Measurements from ENCODE around the gene FGF7.
"Not testable (repeated sequence)": the region's sequence is repeated elsewhere in the genome, so short reads cannot be mapped to it uniquely, and the experiment has no call there.

FGF7 gene

GRCh38 chr15:49439678-49440395 lies 16.8 kb downstream of the FGF7 start:
- no peak for DNase-seq

GRCh38 chr15:49441356-49441755 lies 18.3 kb downstream of the FGF7 start:
- DNase-seq = no peak

- DNase-seq = no peak
Observed at GRCh38 chr15:49441816-49442215, 18.8 kb downstream of the FGF7 start.

GRCh38 chr15:49452595-49452994 lies 29.6 kb downstream of the FGF7 start:
- DNase-seq = no peak

GRCh38 chr15:49456166-49456565 lies 33.1 kb downstream of the FGF7 start:
- no peak for DNase-seq

- DNase-seq = no peak
Observed at GRCh38 chr15:49458145-49458544, 35.1 kb downstream of the FGF7 start.

- DNase-seq = no peak
Observed at GRCh38 chr15:49460411-49460941, 37.4 kb downstream of the FGF7 start.

- no peak for DNase-seq
Observed at GRCh38 chr15:49462232-49462844, 39.3 kb downstream of the FGF7 start.

GRCh38 chr15:49464522-49464921 lies 41.5 kb downstream of the FGF7 start:
- DNase-seq = no peak

GRCh38 chr15:49466119-49466518 lies 43.1 kb downstream of the FGF7 start:
- no peak for DNase-seq

GRCh38 chr15:49467746-49468480 lies 44.9 kb downstream of the FGF7 start:
- no peak for DNase-seq

GRCh38 chr15:49468481-49468839 lies 45.4 kb downstream of the FGF7 start:
- DNase-seq = no peak

- not testable (repeated sequence) for DNase-seq
Observed at GRCh38 chr15:49471248-49471647, 48.2 kb downstream of the FGF7 start.

- DNase-seq = no peak
Observed at GRCh38 chr15:49471733-49472132, 48.7 kb downstream of the FGF7 start.

- DNase-seq = no peak
Observed at GRCh38 chr15:49472338-49472737, 49.3 kb downstream of the FGF7 start.

- no peak for DNase-seq
Observed at GRCh38 chr15:49473031-49473430, 50.0 kb downstream of the FGF7 start.

- not testable (repeated sequence) for DNase-seq
Observed at GRCh38 chr15:49478021-49478420, 55.0 kb downstream of the FGF7 start.

GRCh38 chr15:49478982-49479381 lies 55.9 kb downstream of the FGF7 start:
- DNase-seq = not testable (repeated sequence)

- DNase-seq = not testable (repeated sequence)
Observed at GRCh38 chr15:49485401-49485800, 62.4 kb downstream of the FGF7 start.

- DNase-seq = no peak
Observed at GRCh38 chr15:49490966-49491365, 67.9 kb downstream of the FGF7 start.

GRCh38 chr15:49492151-49492550 lies 69.1 kb downstream of the FGF7 start:
- DNase-seq = no peak

- no peak for DNase-seq
Observed at GRCh38 chr15:49492830-49493229, 69.8 kb downstream of the FGF7 start.

- DNase-seq = no peak
Observed at GRCh38 chr15:49494842-49495241, 71.8 kb downstream of the FGF7 start.
